MM.1S (cell line): ENCODE data around the gene COX7A1.

ENCODE experiments used
- EZH2 ChIP-seq: fragments of 300-600 bp; sonication (generic); optimal IDR thresholded peaks from 2 replicates; pipeline ENCODE3; 2017; ENCODE audit warnings: low read depth, mild to moderate bottlenecking, antibody characterized with exemption, low read length, mixed read lengths
- TF ChIP-seq, protein P1 (sequence below): fragments of 300-600 bp; sonication (generic); IDR thresholded peaks from 2 replicates; pipeline ENCODE4 v1.5.1; 2016; ENCODE audit warnings: antibody characterized with exemption, low read length, mixed read lengths

DNA sequence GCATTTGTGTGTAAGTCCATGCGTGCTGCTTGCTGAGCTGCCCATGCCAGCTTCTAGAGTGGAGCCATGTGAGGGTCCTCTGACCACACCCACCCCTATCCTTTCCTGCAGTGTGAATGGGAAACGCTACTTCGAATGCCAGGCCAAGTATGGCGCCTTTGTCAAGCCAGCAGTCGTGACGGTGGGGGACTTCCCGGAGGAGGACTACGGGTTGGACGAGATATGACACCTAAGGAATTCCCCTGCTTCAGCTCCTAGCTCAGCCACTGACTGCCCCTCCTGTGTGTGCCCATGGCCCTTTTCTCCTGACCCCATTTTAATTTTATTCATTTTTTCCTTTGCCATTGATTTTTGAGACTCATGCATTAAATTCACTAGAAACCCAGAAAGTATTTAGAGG lies 26.7 kb downstream of the COX7A1 start:
- TF ChIP-seq, protein P1, sequence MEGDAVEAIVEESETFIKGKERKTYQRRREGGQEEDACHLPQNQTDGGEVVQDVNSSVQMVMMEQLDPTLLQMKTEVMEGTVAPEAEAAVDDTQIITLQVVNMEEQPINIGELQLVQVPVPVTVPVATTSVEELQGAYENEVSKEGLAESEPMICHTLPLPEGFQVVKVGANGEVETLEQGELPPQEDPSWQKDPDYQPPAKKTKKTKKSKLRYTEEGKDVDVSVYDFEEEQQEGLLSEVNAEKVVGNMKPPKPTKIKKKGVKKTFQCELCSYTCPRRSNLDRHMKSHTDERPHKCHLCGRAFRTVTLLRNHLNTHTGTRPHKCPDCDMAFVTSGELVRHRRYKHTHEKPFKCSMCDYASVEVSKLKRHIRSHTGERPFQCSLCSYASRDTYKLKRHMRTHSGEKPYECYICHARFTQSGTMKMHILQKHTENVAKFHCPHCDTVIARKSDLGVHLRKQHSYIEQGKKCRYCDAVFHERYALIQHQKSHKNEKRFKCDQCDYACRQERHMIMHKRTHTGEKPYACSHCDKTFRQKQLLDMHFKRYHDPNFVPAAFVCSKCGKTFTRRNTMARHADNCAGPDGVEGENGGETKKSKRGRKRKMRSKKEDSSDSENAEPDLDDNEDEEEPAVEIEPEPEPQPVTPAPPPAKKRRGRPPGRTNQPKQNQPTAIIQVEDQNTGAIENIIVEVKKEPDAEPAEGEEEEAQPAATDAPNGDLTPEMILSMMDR, result no peak
- no peak for TF ChIP-seq EZH2
